CD4-positive, alpha-beta T cell treated with Interleukin-4 for 4 hours (primary cell): ENCODE data around the gene THRA.
"Not testable (repeated sequence)": the region's sequence is repeated elsewhere in the genome, so short reads cannot be mapped to it uniquely, and the experiment has no call there.

Experiments
- DNase-seq: peaks from one replicate; pipeline ENCODE4 v3.0.0-alpha.2; 2020

The THRA gene

GRCh38 chr17:40113110-40113906, 50.5 kb downstream of the THRA start:
- DNase-seq: peak; percentile 95

GRCh38 chr17:40113907-40114245, 51.1 kb downstream of the THRA start:
- DNase-seq: no peak

DNA sequence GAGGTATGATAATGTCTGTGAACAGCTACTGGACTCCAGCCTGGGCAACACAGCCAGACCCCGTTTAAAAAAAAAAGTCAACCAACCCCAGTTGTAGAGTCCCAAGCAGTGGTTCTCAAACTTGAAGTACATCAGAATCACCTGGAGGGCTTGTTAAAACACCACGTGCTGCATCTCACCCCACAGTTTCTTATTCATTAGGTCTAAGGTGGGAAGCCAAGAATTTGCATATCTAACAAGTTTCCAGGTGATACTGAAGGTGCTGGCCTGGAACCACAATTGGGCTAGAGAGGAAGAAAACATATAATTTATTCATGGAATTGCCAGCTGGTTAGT, 52.3 kb downstream of the THRA start:
- no peak for DNase-seq

DNA sequence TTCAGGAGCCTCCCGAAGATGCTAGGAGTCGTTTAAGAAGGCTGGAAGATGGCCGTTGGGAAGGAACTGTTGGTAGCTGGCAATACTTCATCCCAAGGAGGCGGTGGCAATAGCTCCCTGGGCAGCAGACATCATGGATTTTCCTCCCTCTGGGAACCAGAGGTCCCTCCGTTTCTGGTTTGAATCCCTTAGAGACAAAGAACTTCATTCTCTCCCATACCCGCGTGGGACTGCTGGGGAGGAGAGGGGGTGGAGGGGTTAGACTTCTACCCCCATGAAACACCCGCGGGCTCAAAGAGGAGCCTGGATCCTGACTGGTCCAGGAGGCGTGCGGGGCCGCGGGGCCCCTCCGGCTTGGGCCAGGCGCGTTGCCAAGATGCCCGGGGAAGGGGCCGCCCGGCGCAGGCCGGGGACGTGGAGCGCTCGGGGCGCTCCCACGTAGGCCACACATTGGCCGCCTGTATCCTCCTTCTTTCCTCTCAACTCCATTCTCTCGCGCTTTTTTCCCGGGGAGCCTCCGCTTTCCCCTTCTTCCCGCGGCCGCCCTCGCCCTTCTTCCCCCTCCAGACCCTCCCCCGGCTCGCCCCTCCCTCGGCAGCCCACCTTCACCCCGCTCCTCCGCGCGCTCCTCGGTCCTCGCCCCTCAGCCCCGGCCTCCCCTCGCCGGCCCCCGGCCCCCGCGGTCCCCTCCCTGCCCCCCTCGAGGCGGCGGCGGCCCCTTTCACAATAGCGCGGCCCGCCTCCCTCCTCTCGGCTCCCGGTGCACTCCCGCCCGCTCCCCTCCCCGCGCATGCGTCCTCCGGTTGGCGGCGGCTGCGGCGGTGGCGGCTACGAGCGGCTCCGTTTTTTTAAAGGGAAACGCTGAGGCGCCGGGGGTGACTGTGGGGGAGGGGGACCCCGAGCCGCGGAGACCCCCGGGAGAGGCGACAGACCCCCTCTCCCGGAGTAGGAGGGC, 58.7 kb downstream of the THRA start, which contains the start of gene MSL1:
MSL1 (plus strand) TSS at position 791 of the 955 bp plus-strand sequence. CDS start 642 bp downstream, outside the sequence.
- DNase-seq: peak; percentile 82

- no peak for DNase-seq
These were observed 59.6 kb downstream of the THRA start for GRCh38 chr17:40122136-40122998.

GRCh38 chr17:40122999-40123810, 60.4 kb downstream of the THRA start:
- DNase-seq: peak; percentile 40

DNA sequence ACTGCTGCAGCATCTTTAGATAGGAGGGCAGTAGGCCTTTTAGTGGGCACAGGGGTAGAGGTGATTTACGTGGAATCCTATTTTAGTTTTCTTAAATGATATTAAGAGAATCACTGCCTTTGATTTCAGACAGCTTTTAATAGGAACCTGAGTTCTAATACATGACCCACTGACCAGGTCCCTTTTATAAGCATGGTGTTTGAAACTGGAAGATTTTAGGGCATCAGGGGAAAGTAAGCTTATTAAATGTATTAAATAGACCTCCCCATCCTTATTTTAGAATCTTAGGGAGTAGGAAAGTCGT, 61.0 kb downstream of the THRA start:
- DNase-seq: no peak

GRCh38 chr17:40124279-40125141, 61.7 kb downstream of the THRA start:
- DNase-seq: no peak

GRCh38 chr17:40129498-40129897, 66.7 kb downstream of the THRA start:
- DNase-seq: no peak

DNA sequence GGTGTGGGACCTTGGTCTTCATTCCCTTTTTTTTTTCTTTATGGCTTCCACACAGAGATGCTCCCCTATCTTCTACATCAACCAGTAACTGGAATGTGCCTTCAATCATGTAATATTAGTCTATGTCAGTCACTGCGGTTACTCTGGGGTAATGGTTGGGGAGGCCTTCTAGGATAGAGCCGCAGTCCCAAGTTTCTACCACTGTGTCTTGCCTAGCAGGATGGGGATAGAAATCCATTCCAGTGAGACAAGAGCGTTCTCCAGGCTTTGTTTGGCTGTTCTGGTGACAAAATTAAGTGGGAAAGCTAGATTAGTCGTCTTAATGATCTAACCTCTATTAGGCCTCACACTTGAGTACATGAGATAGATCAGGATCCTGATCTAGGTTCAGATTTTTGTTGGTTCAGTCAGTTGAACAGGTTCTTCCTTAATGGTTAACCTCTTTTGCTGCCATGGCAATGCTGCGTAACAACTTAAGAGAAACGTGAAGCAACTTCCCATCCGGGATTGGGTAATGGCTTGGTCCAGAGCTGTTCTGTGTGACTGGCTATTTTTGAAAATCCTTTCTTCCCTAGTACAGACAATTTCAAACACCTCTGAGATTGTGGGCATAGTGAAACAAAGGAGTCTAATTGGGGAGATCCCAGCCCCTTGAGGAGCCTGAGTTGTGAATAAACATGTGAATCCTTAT, 67.7 kb downstream of the THRA start:
- no peak for DNase-seq

DNA sequence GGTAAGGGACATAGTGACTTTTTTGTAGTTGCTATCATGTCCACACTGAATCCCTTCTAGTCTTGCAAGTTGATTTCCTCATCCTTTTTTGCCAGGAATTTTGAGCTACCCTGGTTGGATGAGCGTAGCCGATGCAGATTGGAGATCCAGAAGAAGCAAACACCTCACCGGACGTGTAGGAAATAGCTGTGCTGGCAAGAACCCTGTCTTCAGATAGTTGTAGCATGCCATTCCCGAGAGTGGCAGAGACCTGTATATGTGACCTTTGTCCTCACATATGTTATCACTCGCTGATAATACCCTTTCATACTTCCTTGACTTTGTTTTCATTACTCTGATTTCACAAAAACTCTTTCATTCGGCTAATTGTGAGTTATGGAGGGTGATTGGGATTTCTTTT, 71.4 kb downstream of the THRA start:
- no peak for DNase-seq

DNA sequence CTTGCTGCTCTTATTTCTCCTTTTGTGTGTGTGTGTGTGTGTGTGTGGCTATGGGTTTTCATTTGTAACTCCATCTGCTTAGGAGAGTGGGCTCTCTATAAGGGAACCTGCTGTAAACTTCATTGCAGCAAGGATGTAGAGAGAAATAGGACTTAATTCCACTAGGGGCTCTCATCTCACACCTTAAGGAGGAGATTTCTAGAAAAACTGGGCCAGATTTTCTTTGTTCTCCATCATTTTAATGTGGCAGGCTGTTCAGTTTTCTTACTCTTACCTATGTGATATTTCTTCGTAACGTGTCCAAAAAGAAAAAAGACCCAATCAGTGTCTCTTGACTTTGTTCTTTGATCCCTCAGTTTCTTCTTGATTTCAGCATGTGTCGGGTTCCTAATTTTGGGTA, 73.1 kb downstream of the THRA start:
- no peak for DNase-seq

DNA sequence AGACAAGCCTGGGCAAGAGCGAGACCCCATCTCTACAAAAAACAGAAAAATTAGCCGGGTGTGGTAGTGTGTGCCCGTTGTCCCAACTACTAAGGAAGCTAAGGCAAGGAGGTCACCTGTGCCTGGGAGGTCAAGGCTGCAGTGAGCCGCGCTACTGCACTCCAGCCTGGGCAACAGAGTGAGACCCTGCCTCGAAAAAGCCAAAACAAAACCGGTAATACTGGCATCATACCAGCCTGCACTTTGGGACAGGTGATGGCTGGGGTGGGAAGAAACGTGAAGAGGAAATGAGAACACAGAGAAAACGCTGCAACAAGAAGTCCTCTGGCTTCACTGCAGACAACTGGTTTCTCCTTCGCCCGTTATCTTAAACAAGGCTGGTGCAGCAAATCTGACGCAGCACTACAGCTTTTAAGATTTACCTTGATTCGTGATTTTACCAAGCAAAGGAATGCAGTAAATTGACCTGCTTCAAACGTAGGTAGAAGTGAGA, 76.8 kb downstream of the THRA start:
- no peak for DNase-seq

DNA sequence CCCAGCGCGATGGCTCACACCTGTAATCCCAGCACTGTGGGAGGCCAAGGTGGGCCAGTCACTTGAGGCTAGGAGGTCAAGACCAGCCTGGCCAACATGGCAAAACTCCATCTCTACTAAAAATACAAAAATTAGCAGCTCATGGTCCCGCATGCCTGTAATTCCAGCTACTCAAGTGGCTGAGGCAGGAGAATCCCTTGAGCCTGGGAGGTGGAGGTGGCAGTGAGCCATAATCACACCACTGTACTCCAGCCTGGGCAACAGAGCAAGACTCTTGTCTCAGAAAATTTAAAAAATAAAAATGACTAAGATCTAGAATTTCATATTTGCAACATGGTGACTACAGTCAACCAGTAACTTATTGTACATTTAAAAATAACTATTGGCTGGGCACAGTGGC, 80.4 kb downstream of the THRA start:
- not testable (repeated sequence) for DNase-seq
